ENCODE results near the gene MCC. TPM values are rescaled to one million over a fixed set of nuclear protein-coding genes. Genes with fewer than 3 reads are reported as not detected.

Gene MCC
- total RNA-seq, 1 experiment from 2014 or later = 0.41 TPM

DNA sequence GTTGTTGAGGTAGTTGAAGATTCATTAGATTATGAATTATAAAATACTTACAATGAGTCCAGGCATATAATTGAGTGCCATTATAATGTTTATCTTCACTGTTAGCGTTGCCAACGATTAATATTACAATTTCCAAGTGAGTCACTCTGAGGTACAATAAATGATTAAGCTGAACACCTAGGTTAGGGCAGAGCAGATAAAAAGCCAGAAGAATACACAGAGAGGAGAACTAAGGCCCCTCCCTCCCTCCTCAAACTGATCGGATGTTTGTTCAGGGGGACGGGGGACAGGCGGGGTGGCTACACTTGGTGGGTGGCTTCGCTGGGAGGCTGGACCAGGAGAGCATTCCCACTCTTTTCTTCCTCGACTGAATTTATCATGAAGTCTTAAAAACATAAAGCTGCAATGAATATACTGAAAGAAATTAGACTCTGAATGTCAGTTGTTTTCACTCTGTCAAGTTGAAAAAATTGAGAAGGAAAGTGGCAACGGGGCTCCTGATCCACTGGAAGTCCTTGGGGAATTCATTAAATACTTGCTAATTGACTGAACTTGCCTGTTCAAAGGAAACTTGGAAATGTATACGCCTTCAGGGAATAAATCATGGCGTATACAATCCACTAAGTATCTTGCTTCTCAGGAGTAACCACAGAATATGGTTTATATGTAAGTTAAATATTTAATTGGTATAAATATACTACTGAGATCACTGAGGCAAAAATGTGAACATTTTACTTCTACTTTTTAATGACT, 251.5 kb downstream of the MCC start:
- POLR2A ChIA-PET = no interaction called here
- in situ Hi-C loops (cut with HindIII; ENCODE audit: low pct_unique_long_range_greater_than_20kb, low sequenced_read_pairs) (no loop called here), intact Hi-C loops (cut with micrococcal nuclease; ENCODE audit: unreplicated experiment) (no loop called here)
- Histone ChIP-seq H3K4me1 (ENCODE audit: control insufficient read depth, insufficient read depth, low read length) (no peaks in the 10 kb centered on the region), H3K27me3 (ENCODE audit: control insufficient read depth, insufficient read depth, low read length) (peaks cover 6% of the 10 kb centered on the region), H3K36me3 (ENCODE audit: control insufficient read depth, insufficient read depth, low read length) (no peaks in the 10 kb centered on the region), H3K4me3 (ENCODE audit: low read depth in 2 of 2, low read length in 2 of 2) (no peak overlapping the region), H3K9me3 (ENCODE audit: control insufficient read depth, insufficient read depth, low read depth, low read length) (no peaks in the 10 kb centered on the region), H3K27ac (ENCODE audit: low read length) (no peak overlapping the region)
- TF ChIP-seq TCF7L2 (IDR thresholded peaks at IDR 0.05; ENCODE audit: low read depth, low read length) (no peak), POLR2AphosphoS5 (IDR thresholded peaks at IDR 0.05; ENCODE audit: low read depth, low read length) (no peak), CTCF (IDR thresholded peaks at IDR 0.05) (no peak), SIN3A (IDR thresholded peaks at IDR 0.05; ENCODE audit: borderline replicate concordance, insufficient read depth, low read depth, low read length) (no peak)
- TF ChIP-seq, protein P1, sequence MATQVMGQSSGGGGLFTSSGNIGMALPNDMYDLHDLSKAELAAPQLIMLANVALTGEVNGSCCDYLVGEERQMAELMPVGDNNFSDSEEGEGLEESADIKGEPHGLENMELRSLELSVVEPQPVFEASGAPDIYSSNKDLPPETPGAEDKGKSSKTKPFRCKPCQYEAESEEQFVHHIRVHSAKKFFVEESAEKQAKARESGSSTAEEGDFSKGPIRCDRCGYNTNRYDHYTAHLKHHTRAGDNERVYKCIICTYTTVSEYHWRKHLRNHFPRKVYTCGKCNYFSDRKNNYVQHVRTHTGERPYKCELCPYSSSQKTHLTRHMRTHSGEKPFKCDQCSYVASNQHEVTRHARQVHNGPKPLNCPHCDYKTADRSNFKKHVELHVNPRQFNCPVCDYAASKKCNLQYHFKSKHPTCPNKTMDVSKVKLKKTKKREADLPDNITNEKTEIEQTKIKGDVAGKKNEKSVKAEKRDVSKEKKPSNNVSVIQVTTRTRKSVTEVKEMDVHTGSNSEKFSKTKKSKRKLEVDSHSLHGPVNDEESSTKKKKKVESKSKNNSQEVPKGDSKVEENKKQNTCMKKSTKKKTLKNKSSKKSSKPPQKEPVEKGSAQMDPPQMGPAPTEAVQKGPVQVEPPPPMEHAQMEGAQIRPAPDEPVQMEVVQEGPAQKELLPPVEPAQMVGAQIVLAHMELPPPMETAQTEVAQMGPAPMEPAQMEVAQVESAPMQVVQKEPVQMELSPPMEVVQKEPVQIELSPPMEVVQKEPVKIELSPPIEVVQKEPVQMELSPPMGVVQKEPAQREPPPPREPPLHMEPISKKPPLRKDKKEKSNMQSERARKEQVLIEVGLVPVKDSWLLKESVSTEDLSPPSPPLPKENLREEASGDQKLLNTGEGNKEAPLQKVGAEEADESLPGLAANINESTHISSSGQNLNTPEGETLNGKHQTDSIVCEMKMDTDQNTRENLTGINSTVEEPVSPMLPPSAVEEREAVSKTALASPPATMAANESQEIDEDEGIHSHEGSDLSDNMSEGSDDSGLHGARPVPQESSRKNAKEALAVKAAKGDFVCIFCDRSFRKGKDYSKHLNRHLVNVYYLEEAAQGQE (IDR thresholded peaks at IDR 0.05; ENCODE audit: insufficient read depth in 1 of 2, low read depth in 2 of 2, low read length in 1 of 2) = no peak
- CTCF ChIA-PET = no interaction called here
- ATAC-seq (no peak), DNase-seq (ENCODE audit: low read depth, low spot score) (no peak)
- BruUV-seq (replicated peaks) = no TSS peak

GRCh38 chr5:113235884-113236283, 252.4 kb downstream of the MCC start:
- H3K9me3 ChIP-seq (ENCODE audit: control insufficient read depth, insufficient read depth, low read depth, low read length) = no peaks in the 10 kb centered on the region
- no TSS peak for BruUV-seq (replicated peaks)
- H3K4me1 ChIP-seq (ENCODE audit: control insufficient read depth, insufficient read depth, low read length) = no peaks in the 10 kb centered on the region
- no peaks in the 10 kb centered on the region for H3K36me3 ChIP-seq (ENCODE audit: control insufficient read depth, insufficient read depth, low read length)
- ChIA-PET POLR2A (no interaction called here), CTCF (no interaction called here)
- H3K4me3 ChIP-seq (ENCODE audit: low read depth in 2 of 2, low read length in 2 of 2) = no peak overlapping the region
- no peak for ATAC-seq
- no peak for DNase-seq (ENCODE audit: low read depth, low spot score)
- no peak for TF ChIP-seq TCF7L2 (IDR thresholded peaks at IDR 0.05; ENCODE audit: low read depth, low read length)
- TF ChIP-seq SIN3A (IDR thresholded peaks at IDR 0.05; ENCODE audit: borderline replicate concordance, insufficient read depth, low read depth, low read length) = no peak
- TF ChIP-seq CTCF (IDR thresholded peaks at IDR 0.05) = no peak
- TF ChIP-seq, protein P1 (IDR thresholded peaks at IDR 0.05; ENCODE audit: insufficient read depth in 1 of 2, low read depth in 2 of 2, low read length in 1 of 2) = no peak
- no peak for TF ChIP-seq POLR2AphosphoS5 (IDR thresholded peaks at IDR 0.05; ENCODE audit: low read depth, low read length)
- H3K27ac ChIP-seq (ENCODE audit: low read length) = no peak overlapping the region
- H3K27me3 ChIP-seq (ENCODE audit: control insufficient read depth, insufficient read depth, low read length) = peaks cover 6% of the 10 kb centered on the region
- intact Hi-C loops (cut with micrococcal nuclease; ENCODE audit: unreplicated experiment) (no loop called here), in situ Hi-C loops (cut with HindIII; ENCODE audit: low pct_unique_long_range_greater_than_20kb, low sequenced_read_pairs) (no loop called here)

All from Panc1 (cell line).